CD4-positive, alpha-beta T cell treated with Interleukin-6 at 100 ng/mL for 8 hours (primary cell): ENCODE measurements around the gene PRSS57.
A peak's percentile ranks its signal among the peaks of the same experiment; 100 is the strongest.
"Not testable (repeated sequence)": the region's sequence is repeated elsewhere in the genome, so short reads cannot be mapped to it uniquely, and the experiment has no call there.

Experiments used
- DNase-seq: peaks from one replicate; pipeline ENCODE4 v3.0.0-alpha.2; 2020; ENCODE audit warnings: mixed read lengths, low spot score

The PRSS57 gene

DNA sequence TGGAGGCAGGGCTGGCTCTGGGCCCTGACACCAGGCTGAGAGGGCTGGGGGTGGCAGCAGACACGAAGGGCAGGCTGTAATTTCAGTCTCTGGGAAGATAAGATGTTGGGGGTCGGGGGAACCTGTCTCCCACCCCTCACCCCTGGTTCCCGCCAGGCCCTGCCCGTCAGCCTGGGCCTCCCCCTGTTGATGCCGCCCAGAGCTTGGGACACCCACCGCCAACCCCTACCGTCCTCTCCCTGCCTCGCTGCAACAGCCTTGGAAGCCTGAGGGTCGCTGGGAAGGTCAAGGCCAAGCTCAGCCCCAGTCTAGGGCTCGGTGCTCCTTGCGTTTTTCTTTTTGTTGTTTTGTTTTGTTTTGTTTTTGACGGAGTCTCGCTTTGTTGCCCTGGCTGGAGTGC lies 28.0 kb upstream of the PRSS57 start:
- DNase-seq: no peak

DNA sequence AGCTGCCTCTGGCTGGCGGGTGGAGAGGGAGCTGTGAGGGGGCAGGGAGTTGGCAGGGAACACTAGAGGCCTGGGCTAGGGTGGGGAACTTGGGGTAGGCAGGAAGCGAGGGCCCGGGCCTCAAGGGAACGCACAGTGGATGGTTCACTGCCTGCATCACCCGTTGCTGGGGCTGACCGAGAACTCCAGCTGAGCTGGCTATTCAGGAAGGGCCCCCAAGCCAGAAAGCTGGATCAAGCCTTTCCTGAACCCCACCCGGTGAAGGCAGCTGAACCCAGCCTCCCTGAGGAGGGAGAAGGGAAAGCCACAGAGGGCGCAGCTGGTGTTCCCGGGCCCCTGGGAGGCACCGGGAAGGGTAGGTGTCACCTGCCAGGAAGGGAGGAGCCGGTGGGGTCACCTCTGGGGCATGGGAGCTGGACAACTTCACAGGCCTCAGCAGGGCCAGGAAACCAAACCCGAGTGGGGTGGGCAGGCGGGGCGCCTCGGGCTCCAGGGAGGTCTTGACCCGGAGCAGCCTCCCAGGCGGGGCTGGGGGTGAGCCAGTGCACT lies 27.4 kb upstream of the PRSS57 start:
- DNase-seq: no peak

DNA sequence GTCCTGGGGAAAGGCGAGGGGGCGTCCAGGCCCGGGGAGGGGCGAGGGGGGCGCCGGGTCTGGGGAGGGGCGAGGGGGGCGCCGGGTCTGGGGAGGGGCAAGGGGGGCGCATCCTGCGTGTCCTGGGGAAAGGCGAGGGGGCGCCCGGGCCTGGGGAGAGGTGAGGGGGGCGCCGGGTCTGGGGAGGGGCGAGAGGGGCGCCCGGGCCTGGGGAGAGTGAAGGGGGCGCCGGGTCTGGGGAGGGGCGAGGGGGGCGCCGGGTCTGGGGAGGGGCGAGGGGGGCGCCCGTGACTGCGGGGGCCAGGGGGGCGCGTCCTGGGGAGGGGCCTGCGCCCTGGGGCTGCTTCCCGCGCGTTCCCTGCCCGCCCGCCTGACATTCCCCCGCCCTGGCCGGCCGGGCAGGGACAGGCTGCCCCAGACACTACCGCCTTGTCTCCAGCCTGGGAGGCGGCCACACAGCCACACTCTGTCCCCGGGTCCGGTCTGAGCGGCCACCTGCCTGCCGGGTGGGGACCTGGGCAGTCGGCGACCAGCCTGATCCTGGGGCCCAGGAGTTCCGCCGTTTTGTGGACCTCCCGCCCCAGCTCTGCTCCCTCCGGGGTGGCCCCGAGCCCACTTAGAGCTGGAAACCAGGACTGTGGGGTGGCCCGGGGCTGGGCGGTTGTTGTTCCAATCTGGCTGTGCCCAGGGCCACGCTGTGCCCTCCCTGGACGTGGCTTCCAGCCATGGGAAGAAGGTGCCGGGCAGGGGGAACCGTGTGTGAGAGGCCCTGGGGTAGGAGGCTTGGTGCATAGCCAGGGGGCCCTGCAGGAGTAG lies 25.3 kb upstream of the PRSS57 start:
- no peak for DNase-seq

DNA sequence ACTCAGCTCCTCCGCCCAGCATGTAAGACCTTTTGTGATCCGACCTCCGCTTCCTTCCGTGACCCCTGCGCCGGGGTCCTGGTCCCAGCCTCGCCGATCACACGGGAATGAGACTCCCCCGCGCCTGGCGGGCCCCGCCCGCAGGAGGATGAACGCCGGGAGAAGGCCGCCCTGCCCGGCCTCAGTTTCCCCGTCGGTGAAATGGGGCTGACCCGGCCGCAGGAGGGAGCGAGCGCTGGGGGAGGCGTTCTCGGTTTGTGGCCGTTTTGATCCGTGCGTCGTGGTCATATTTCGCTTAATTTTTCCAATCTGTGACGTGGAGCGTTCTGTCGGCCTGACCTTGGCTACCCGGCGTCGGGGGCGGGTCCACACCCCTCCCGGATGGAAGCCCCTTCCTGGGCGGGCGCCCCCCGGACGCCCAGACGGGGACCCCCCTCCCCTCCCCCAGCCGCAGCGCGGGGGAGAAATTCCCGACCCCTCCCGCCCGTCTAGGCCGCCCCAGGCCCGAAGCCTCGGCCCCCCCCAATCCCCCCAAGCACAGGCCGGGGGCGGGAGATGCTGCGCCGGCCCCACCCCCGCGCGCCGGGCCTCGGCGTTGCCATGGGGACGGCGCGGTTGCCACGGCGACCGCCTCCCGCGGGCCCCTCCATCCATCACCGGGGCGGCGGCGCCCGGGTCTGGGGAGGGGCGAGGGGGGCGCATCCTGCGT lies 24.5 kb upstream of the PRSS57 start:
- no peak for DNase-seq

DNA sequence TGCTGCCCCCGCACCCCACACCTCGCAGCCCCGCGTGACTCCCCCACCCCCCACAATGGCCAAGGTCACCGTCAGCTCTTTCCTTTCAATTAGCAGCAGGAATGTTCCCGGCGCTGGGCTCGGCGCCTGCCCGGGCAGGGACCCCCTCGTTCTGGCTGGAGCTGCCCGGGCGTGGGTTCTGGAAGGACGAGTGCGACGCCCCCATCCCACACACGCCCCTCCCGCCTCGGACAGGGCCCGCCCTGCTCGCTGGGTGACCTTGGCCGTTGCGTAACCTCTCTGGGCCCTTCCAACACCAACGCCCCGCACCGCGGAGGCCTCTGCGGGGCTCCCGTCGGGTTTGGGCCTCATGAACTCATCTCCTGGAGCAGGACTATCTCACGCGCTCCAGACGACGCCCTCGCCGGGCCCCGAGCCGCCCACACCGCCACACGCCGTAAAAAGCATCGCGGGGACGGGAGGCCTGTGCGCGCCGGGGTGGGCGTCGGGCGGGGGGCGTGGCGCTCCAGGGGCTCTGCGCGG lies 23.8 kb upstream of the PRSS57 start:
- DNase-seq: no peak

DNA sequence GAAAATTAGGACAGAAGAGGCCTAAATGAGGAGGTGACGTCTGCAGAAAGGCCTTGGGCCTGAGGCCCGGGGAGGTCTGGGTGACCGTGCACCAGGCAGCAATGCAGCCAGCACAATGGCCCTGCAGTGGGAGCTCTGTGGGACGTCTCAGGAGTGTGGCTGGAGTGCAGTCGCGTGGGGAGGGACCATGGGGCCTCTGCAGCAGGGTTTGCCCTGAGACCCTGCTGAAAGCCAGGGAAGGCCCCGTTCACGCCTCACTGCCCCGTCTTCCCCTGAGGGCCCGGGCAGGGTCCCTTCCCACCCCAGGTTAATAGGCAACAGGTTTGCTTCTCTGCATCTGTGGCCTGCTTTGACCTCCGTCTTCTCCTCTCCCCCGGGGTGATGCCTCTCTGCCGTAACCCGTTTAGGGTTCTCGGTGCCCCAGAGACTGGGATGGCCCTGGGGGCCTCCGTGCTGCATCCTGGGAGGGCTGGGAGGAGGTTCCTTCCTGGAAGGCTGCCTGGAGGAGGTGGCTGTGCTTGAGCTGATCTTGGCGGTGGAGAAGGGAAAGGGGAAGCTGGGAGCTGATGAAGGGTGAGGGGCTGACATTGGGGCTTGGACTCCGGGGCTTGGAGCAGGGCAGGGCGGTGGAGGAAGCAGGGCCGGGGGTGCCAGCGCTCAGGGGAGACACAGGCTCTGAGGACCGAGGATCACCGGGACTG lies 23.1 kb upstream of the PRSS57 start:
- DNase-seq: no peak

DNA sequence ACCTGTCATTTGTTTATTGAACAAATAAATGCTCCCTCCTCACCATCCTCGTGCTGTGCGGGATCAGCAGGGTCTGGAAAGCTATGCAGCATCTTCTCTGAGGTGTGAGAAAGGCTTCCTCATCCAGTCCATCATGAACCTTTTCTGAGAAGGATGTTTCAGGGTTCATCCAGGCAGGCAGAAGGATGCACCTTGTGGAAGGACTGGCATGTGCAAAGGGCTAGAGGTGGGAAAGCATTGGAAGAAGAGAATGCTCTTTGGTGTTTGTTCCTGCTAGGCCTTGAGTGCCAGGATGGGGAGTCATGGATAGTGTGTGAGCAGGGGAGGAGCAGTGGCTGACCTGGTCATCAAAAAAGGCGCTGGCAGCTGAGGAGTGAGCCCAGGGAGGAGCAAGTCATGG lies 20.1 kb upstream of the PRSS57 start:
- no peak for DNase-seq

DNA sequence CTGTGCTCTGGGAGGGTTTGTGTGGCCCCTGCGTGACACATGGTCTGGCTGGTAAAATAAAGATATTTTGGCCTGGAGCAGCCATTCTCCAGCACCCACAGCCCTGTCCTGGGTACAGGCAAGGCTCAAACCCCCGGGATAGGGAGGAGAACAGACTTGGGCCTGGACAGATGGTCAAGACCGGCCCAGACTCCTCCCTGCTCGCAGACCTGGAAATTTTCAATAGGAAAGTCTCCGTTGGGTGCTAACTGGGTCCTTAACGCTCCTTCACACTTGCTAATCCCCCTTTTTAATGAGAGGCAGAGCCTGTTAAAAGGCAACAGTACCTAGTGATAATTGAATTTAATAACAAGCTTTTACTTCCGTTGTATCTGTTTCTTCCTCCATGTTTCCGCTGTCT lies 16.0 kb upstream of the PRSS57 start:
- no peak for DNase-seq

DNA sequence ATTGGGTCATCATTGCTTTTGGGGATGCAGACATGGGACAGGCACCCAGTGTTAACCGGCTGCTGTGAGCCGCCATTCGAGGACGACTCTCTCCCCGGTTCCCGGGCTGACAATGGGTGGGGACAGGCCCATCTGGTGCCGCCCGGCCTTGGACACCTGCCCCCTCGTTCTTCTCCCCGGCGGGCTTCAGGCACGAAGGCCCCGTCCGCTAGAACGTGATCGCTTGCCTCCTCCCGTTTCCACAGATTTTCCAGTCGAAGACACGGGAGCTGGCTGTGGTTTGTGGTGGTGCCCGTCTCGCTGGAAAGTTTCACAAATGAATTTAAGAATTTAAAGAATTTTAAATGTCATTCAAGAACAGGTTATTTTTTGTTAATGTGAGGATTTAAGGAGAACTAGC lies 15.5 kb upstream of the PRSS57 start:
- no peak for DNase-seq

DNA sequence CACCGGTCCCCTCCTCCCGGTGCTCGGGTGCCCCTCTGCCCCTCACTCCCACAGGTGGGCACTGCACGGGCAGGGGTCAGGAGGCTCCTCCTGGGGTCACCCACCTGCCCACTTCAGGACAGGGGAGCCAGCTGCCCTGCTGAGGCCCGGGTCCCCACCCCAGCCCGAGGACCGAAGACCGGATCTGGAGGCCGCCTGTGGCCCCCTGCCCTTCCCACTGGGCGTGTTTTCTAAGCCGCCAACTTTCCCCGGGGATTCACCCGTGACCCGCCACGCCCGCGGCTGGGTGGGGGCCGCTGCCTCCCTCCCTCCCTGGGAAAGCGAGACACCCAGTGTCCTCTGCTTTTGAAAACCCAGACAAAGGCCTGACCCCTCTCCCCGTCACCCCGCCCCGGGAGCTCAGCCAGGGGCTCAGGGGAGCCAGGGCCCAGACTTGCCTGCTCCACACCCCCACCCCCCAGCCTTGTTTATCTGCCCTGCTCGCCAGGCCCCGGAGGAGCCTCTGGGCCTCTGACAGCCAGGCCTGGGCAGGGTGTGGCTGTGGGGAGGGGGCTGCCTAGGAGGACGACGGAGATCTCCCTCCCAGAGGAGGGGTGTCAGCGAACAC lies 14.8 kb upstream of the PRSS57 start:
- no peak for DNase-seq

DNA sequence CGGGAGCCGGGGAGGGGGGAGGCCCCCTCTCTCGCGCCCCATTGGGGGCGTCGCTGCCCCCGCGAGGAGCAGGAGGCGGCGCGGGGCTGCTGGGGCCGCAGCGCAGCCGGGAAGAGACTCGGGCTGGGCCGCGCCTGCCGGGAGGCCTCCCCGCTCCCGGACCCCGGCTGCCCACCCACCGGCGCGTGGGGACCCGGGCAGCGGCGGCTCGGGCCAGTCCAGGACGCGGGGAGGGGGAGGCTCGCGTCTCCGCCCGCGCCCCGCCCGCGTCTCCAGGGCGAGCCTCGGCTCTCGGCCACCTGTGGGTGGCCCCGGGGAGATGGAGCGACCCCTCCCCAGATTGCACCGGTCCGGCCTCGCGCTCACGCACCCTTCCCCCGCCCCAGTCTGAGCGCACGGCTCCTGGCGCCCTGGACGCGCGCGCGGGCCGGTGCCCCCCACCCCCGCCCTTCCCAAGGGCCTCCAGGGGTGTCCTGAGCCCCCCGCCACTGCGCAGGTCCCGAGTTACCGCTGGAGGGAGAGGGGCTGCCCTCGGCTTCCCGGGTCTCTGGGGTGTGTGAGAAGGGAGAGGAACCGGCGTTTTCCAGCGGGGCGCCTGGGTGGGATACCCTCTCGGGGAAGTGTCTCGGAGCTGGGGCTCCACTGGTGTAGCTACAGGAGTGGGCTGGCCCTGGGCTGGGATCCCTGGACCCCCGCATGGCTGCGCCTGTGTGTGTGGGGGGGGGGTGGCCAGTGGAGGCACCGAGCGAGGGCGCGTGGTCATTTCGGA lies 14.1 kb upstream of the PRSS57 start:
- no peak for DNase-seq

DNA sequence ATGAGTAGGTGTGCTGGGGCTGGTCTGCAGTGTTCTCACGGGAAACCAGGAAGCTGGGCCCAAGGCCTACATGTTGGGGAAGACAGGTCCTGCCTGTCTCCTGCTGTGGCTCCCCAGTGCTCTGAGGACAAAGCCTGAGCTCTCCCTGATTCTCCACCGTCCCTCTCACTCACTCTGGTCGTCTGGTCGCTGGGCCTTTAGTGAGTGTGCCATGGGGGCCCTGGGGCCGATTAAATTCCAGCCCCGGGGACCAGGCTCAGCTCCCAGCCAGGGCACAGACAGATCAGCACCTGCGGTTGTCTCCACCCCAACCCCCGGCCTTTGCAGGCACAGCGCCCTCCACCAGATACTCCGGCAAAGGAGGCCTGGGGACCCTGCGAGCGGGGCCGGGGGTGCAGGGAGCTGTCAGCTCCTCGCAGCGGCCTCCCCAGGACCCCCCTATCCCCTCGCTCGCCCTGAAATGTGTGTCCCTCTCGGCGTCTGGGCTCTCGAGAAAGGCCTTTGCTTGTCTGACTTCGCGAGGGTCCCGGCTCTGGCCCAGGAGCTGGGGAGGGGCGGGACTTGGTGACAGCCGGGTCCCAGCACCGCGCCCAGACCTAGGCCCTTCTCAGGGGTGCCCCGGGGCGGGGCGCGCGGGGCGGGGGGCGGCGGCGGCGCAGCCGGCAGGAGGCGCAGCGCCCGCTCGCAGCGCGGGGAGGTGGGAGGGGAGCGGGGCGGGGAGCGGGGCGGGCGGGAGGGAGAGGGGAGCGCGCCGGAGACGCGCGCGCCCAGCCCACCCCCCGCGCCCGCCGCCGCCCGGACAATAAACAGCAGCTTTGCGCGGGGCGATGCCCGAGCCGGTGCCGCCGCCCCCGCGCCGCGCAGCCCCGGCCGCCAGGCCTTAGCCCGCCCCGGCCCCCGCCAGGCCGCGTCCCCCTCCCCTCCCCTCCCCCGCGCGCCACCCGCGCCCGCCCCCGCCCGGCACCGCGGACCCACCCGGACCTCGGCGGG lies 13.2 kb upstream of the PRSS57 start, which contains the start of gene PALM:
Gene PALM (plus strand): TSS at position 782 of the 990 bp plus-strand sequence. CDS start 212 bp downstream, outside the sequence.
- DNase-seq: no peak

DNA sequence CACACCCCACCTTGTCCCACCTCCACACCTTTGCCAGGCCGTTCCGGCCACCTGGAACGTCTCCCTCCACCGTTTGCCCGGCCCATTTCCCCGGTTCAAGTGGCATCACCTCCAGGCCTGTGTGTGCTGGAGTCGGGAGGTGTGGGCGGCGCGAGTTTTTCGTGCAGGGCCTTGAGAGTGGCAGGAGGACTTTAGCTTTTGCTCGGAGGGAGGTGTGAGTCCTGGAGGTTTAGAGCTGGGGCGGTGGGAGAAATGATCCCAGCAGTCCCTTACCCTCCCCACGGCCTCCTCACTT lies 9.1 kb upstream of the PRSS57 start:
- no peak for DNase-seq

DNA sequence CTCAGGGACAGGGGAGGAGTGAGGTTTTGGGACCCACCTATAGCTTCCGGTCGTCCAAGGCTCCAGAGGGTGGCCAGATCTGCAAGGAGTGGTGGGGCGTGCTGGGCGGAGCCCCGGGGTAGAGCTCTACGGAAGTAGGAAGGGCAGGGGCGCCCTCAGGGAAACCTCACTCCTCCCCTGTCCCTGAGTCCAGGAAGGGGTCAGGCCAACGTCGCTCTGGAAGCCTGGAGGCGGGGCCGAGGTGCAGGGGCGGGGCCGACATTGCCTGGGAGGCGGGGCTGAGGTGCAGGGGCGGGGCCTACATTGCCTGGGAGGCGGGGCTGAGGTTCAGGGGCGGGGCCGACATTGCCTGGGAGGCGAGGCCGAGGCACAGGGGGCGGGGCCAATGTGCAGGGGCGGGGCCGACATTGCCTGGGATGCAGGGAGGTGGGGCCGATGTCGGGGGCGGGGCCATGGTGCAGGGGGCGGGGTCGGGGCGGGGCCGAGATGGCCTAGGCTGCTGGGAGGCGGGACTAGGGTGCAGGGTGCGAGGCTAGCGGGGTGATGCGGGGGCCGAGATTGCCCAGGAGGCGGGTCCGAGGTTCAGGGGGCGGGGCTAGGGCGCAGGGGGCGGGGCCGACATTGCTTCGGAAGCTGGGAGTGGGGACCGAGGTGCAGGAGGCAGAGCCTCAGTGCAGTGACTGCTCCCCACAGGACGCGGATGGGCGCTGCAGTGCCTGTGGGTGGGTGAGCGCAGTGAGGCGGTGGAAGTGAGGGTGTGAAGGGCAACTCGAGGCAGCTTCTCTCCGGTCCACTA lies 8.6 kb upstream of the PRSS57 start:
- DNase-seq: peak; percentile 32

DNA sequence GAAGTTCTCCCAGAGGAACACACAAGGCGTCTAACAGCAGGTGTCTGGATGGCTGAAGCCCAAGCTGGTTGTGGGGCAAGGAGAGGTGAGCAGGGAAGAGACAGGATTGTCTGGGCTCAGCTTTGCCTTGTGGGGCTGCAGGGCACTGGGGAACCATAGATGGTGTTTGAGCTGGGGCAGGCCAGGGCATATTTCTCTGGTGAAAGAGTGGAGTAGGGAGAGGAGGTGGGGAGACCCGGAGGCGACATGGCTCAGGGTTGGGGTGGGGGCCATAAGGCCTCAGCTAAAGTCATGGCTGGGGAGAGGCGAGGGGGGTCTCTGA lies 8.0 kb upstream of the PRSS57 start:
- DNase-seq: no peak

DNA sequence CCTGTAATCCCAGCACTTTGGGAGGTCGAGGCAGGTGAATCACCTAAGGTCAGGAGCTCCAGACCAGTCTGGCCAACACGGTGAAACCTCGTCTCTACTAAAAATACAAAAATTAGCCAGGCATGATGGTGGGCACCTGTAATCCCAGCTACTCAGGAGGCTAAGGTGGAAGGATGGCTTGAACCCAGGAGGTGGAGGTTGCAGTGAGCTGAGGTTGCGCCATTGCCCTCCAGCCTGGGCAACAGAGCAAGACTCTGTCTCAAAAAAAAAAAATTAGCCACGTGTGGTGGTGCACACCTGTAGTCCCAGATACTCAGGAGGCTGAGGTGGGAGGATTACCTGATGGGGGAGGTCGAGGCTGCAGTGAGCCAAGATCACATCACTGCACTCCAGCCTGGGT lies 7.6 kb upstream of the PRSS57 start:
- not testable (repeated sequence) for DNase-seq

DNA sequence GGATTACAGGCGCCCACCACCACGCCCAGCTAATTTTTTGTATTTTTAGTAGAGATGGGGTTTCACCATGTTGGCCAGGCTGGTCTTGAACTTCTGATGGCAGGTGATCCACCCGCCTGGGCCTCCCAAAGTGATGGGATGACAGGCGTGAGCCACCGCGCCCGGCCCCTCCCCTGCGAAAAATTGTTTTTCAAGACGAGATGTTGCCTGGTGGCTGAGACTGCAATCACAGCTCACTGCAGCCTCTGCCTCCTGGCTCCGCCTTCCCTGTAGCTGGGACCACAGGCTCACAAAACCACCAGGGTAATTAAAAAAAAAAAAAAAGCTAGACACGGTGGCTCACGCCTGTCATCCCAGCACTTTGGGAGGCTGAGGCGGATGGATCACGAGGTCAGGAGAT lies 4.6 kb upstream of the PRSS57 start:
- not testable (repeated sequence) for DNase-seq

DNA sequence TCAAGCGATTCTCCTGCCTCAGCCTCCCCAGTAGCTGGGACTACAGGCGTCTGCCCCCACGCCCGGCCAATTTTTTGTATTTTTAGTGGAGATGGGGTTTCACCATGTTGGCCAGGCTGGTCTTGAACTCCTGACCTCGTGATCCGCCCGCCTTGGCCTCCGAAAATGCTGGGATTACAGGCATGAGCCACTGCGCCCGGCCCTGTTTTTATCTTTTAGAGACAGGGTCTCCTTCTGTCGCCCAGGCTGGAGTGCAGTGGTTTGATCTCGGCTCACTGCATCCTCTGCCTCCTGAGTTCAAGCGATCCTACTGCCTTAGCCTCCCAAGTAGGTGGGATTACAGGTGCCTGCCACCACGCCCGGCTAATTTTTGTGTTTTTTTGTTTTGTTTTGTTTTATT lies 3.3 kb upstream of the PRSS57 start:
- DNase-seq: not testable (repeated sequence)
